ENCODE data around the gene KRT81.
"Not testable (repeated sequence)": the region's sequence is repeated elsewhere in the genome, so short reads cannot be mapped to it uniquely, and the experiment has no call there.

Gene KRT81

DNA sequence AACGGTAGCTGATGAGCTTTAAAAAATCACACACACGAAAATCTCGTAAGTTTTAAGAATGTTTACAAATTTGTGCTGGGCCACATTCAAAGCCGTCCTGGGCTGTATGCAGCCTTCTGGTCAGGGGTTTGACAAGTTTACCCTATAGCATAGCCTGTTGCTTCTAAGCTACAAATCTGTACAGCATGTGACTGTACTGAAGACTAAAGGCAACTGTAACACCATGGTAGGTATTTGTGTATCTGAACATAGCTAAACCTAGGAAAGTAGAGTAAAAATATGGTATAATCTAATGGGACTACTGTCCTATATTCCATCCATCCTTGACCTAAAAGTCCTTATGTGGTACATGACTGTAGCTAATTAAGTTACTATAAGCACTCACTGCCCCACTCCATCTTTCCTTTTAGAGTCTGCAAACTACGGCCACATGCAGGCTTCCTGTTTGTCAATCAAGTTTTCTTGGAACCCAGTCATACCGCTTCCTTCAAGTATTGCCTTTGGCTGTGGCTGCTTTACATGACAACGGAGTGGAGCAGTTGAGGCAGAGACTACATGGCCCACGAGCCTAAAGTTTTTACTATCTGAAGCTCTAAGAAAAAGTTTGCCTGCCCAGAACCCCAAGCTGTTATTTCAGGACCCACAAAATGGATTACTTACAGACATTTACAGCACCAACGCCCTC, 39.8 kb downstream of the KRT81 start:
- no peak for DNase-seq

- no peak for DNase-seq
Measured at GRCh38 chr12:52250048-52250990, 41.0 kb downstream of the KRT81 start.

GRCh38 chr12:52249511-52250047, 41.8 kb downstream of the KRT81 start:
- no peak for DNase-seq

- DNase-seq: no peak
Measured at GRCh38 chr12:52248541-52249461, 42.5 kb downstream of the KRT81 start.

DNA sequence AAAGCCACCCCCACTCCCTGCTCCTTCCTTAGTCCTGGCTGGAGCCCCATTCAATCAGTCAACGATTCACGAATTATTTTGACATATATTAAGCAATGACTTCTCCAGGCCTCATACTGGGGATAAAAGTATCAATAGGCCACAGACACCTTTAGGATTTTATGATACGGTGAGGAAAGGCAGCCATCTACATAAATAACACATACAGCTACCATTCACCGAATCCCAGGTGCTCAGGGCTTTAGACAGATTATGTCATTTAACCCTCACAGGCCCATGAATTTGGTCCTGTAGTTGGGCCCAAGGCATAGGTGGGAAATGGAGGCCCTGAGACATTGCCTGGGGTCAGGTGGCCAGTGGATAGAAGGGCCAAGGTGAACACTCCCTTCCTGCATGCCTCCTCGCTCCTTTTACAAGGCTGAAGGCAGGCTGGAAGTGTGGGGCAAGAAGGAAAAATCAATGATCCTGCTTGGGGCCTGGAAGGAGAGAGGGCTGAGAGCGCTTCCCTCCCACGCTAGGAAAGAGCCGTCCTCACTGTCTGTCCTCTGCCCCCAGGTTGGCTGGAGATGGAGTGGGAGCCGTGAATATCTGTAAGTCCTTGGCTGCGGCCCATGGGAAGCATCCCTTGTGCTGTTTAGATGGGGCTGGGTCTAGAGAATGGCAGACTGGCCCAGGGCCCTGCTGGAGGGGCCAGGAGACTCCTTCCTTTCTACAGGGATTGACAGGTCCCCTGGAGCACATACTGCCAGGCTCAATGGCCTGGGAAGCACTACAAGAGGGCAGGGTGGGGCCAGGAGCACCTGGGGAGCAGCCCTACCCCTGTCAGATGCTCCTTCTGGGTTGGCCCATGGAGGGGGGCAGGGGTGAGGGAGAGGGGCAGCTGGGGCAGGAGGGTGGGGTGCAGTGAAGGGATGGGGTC, 43.5 kb downstream of the KRT81 start:
- DNase-seq: no peak

DNA sequence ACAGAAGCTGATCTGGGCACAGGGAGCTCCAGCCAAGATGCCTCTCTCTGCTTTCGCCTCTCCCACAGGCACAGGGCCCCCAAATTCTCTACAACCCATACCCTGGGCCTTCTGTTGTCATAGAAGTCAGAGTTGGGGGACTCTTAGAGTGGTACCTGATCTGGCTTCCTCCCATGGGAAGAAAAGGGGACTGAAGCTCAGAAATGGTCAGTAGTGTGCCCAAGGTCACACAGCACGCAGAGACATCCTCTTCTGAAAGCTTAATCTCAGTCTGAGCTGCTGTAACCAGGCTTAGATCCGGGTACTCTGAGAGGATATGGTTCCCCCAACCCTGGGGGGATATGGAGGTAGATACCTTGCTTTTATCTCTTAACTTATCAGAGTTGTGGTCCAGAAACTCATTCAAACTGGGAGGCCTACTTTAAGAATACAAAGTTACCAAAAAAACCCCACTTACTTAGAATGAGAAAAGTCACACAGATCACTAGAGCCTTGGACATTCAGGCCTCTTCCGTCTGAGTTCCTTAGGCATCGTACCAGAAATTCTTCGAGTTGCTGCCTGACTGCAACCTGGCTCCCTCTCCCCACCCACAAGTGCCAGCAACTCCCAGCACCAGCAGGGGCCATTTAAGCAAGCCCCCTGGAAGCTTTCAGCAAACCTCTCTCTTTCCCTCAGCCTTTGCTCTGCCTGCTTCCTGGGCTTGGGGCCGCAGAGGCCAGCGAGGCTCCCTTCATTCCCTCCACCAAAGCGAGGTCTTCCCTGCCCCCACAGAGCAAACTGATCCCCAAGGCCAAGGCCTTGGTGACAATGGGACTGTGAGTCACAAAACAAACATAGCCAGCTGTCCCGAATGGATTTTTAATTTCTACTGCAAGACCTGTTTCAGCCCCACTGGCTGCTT, 44.4 kb downstream of the KRT81 start:
- no peak for DNase-seq

DNA sequence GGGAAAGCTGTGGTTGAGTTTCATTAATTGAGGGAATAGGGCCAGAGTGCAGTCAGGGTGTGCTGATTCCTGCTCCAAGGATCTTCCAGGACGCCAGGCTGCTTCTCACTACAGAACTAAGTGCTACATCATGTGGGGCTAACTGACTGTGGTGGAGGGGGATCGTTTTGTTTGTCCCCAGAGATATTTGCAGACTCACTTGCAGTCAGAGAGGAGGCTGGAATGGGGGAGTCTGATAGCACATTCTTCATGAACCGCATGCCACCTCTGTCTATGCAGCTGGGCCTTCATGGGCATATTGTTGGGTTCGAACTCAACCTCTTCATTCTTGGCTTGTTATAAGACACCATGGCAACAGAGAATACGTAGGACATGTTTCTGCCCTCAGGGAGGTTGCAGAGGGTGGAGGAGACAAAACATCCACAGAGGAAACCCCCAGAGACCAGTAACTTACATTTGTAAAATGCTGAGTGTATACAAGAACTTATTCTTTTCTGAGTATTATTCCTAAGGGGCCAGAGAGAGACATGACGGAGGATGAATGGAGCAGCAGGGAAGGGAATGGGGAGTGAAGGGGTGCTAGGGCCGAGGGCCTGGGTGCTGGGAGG, 45.3 kb downstream of the KRT81 start:
- no peak for DNase-seq

- DNase-seq: no peak
Measured at GRCh38 chr12:52245259-52245961, 45.9 kb downstream of the KRT81 start.

DNA sequence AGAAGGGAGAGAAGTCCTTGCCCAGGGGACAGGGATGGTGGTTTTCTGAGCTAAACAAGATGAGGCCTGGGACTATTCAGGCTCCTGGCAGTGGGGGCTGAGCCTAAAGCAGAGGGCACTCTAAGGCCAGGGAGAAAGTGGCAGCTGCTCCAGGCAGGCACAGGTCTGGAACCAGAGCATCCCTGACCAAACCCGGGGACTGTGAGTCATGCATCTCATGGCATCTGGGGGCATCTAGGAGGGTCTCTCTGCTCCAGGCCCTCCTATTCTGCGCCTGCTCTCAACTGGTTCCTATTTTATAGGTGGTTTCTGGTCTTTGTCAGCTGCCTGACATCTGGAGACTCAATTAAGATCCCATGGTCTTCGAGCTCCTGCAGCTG, 46.7 kb downstream of the KRT81 start:
- DNase-seq: no peak

- no peak for DNase-seq
Measured at GRCh38 chr12:52243856-52244614, 47.3 kb downstream of the KRT81 start.

DNA sequence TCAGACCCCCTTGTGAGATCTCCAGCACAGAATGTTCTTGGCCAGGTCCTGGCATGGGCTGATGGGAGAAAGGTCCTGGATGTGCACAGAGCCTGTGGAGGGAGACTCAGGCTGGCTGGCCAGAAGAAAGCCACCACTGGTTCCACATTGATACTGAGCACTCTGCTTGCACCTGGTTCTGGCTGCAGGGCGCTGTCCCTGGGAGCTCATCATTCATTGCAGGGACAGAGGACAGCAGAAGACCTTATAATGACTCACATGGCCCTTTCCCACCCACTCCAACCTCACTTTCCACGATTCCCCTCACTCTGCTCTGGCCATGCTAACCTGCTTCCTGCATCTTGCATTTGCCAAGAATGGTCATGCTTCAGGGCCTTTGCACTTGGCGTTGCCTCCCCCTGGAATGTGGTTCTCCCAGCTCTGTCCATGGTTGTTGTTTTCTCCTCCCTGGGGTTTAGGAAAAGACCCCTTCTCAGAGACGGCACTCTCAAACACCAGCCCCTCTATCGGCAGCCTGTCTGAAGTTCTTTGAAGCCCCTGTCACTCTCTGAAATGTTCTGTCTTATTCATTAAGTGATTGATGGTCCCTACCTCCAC, 48.0 kb downstream of the KRT81 start:
- no peak for DNase-seq

- DNase-seq: no peak
Measured at GRCh38 chr12:52242442-52243258, 48.7 kb downstream of the KRT81 start.

GRCh38 chr12:52241205-52241842, 50.0 kb downstream of the KRT81 start:
- no peak for DNase-seq

DNA sequence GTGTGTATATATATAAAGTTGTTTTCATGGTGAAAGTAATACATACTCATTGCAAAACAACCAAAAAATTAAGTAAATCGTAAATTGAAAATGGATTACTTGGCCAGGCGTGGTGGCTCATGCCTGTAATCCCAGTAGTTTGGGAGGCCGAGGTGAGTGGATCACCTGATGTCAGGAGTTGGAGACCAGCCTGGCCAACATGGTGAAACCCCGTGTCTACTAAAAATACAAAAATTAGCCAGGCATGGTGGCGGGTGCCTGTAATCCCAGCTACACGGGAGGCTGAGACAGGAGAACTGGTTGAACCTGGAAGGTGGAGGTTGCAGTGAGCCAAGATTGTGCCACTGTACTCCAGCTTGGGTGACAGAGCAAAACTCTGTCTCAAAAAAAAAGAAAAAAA, 51.1 kb downstream of the KRT81 start:
- not testable (repeated sequence) for DNase-seq

DNA sequence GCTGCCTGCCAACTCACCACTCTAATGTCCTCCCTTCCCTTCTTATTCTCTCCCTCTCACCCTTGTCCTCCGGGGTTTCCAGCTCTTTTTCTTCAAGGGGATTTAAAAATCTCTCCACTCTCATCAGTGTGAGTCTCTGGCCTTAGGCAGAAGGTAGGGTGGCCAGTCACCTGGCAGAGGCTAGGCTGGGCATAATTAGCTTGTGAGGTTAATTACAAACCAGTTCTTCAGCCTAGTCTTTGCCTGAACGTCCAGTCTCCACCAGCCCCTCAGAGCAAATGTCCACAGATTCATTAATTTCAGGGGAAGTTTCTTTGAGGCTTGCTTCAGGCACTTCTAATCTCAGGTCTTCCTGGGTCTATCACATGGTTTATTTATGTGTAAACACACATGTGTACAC, 51.6 kb downstream of the KRT81 start:
- DNase-seq: no peak

DNA sequence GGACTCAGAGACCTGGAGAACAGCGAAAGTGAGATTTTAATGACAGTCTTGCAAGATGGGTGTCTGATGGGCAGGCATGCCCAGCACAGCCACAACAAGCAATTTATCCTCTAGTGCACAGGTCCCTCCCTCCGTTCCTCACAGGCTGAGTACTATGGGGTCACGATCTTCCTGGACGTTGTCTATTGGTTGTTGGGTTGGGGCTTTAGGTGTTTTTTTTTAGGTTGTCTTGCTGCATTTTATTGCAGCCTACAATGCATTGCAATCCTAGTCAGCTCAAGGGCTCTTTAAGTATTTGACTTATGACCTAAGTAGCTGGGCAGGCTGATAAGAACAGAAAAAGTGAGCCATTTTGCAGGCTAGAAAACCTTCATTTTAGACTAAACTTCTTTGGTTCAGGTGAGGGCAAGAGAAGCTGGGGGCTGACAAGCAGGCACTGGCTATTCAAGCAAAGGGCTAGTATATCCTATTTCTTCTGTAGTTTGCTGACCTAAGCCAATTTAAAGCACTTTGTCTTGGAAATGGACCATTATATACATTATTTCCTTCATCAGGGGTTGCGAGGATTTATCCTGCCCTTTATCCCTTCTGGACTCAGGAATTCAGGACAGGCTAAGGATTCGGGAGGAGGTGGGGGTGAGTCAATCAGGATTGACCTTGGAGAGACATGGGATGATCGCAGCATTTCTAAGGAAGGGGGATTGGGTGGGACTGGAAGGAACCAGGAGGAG, 52.3 kb downstream of the KRT81 start:
- no peak for DNase-seq

Data from SIG-M5 (cell line).